Camera-type eye (tissue), 1 donor: ENCODE measurements around the gene IQSEC2. TPM values are rescaled to one million over a fixed set of nuclear protein-coding genes. Genes with fewer than 3 reads are reported as not detected.

Experiments
- total RNA-seq: library from RNA; depleted of rRNA; stranded (reverse); fragments of >200 nt; gene quantifications from one replicate; pipeline ENCODE4 v1.2.3, GENCODE V29; 2014

The IQSEC2 gene
- total RNA-seq: 8.9 TPM

GRCh38 chrX:53281321-53281822 is at the start of gene IQSEC2:
Gene IQSEC2, minus strand, starts transcription at chrX:53281584.

GRCh38 chrX:53224860-53225797 is 56.3 kb downstream of the IQSEC2 start, which contains the start of gene KDM5C:
Gene KDM5C, minus strand, starts transcription at chrX:53225207. Its CDS starts 318 bp downstream, at chrX:53224889.

Other genes with a start within 250 kb of the IQSEC2 start
- gene GPR173, start 232.8 kb downstream of the IQSEC2 start, total RNA-seq: 26.3 TPM
- 37.1 TPM for gene TSPYL2, start 199.2 kb downstream of the IQSEC2 start, total RNA-seq
- gene KANTR, start 187.4 kb downstream of the IQSEC2 start, total RNA-seq: 50.6 TPM
- 205 TPM for gene KDM5C, start 56.4 kb downstream of the IQSEC2 start, total RNA-seq
- 43.4 TPM for gene SMC1A, start 141.1 kb upstream of the IQSEC2 start, total RNA-seq
- 1.8 TPM for gene RIBC1, start 141.3 kb upstream of the IQSEC2 start, total RNA-seq
- gene HSD17B10, start 152.8 kb upstream of the IQSEC2 start, total RNA-seq: 40.7 TPM